ENCODE measurements around the gene DCAF15.

DCAF15 gene

GRCh38 chr19:13995017-13995728 is 42.9 kb downstream of the DCAF15 start:
- no peak for DNase-seq (ENCODE audit: low read depth)

GRCh38 chr19:13995878-13996765 is 43.8 kb downstream of the DCAF15 start:
- no peak for DNase-seq (ENCODE audit: low read depth)

GRCh38 chr19:13996928-13997630 is 44.8 kb downstream of the DCAF15 start:
- no peak for DNase-seq (ENCODE audit: low read depth)

- DNase-seq (ENCODE audit: low read depth) = no peak
Observed at GRCh38 chr19:13997631-13997962, 45.3 kb downstream of the DCAF15 start.

DNA sequence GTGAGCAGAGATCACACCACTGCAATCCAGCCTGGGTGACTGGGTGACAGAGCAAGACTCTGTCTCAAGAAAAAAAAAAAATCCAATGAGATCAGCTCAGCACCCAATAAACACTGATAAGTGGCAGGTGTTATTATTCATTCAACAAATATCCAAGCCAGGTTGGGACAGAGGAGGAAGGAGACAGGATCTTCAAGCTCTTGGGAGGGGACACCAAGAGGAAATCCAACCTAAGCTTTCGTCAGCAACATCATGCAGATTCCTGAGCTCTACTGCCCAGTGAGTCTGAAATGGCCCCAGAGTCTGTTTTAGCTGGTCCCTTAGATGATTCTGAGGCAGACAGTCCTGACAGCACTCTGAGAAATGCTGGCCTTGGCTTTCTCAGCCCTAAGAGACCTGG is 46.1 kb downstream of the DCAF15 start:
- no peak for DNase-seq (ENCODE audit: low read depth)

DNA sequence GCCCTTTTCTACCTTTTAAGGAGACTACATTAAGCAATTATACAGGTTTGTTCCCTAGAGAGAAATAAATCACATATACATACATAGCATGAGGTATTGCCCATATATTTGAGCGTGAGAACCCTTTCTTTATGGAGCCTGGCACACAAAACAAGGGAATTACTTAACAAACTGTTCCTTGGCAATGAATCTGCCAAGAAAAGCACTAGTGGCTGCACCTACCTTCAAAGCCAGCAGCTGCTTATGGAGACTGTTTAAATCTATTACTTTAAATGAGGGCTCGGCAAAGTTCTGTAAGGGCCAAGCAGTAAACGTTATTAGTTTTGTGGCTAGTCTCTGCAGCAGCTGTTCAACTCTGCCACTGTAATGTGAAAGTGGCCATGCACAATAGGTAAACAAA is 46.8 kb downstream of the DCAF15 start:
- DNase-seq (ENCODE audit: low read depth) = no peak

DNA sequence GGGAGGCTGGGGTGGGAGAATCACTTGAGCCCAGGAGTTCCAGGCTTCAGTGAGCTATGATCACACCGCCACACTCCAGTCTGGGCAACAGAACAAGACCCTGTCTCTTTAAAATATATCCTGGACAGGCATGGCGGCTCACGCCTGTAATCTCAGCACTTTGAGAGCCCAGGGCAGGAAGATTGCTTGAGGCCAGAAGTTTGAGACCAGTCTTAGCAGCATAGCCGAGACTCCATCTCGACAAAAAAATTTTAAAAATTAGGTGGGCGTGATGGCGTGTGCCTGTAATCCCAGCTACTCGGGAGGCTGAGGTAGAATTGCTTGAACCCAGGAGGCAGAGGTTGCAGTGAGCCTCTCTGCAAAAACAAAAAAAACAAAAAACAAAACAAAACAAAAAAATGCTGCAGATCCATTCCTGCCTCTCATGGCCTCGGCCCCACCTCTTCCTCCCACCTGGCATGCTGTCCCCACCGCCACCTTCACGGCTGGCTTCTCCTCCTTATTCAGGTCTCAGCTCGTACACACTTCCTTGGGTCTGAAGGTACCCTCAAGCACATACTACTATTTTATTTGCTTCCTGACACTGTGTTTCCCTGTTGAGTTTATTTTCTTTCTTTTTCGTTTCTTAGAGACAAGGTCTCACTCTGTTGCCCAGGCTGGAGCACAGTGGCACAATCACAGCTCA is 48.5 kb downstream of the DCAF15 start:
- DNase-seq (ENCODE audit: low read depth) = no peak

- DNase-seq (ENCODE audit: low read depth) = no peak
Observed at GRCh38 chr19:14002571-14003250, 50.4 kb downstream of the DCAF15 start.

- no peak for DNase-seq (ENCODE audit: low read depth)
Observed at GRCh38 chr19:14003251-14004055, 51.1 kb downstream of the DCAF15 start.

DNA sequence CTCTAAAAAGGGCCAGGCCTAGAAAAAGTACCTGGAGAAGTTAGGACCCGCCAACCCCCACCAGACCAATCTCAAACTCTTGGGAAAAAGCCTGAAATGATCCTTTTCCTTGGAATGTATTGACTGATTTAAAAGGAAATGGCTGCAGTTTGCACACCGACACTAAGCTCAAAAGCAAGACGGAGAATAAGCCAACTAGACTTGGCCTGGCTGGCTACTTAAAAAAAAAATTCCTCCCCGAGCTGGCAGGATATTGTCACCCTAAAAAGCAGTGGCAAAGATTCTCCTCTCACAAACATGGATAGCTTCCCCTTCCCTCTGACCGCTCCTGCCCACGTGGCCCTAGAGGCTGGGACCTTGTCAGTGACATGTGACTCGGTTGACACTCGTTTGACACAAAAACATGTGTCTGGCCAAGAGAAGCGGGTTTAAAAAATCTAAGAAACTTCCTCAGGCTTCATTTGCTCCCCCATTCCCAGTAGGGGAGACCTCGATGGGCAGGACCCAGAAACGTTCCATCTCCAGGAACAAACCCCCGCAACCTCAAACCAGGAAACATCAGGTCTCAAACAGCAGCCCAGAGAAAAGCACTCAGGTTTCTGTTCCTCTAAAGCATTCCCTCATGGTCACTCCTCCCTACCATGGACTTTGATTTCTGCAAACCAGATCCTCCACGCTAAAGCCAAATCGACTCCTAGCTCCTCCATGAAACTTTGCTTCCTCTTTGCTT is 52.5 kb downstream of the DCAF15 start:
- no peak for DNase-seq (ENCODE audit: low read depth)

- peak; percentile 95 for DNase-seq (ENCODE audit: low read depth)
Observed at GRCh38 chr19:14005349-14006084, 53.2 kb downstream of the DCAF15 start.

GRCh38 chr19:14006085-14006765 is 53.9 kb downstream of the DCAF15 start, which contains the start of gene RFX1:
Gene RFX1 (minus strand): TSS chr19:14006320. CDS start chr19:13993843, 12,477 bp downstream.
- DNase-seq (ENCODE audit: low read depth) = peak; percentile 100

GRCh38 chr19:14006766-14007562 is 54.7 kb downstream of the DCAF15 start:
- no peak for DNase-seq (ENCODE audit: low read depth)
